GM21381 (cell line): ENCODE data around the gene CHRM1.
"Not testable (repeated sequence)": the region's sequence is repeated elsewhere in the genome, so short reads cannot be mapped to it uniquely, and the experiment has no call there.

Experiments used
- ATAC-seq: cut with Tn5 transposase; IDR thresholded peaks from one replicate; pipeline ENCODE4 v1.9.1; 2021; ENCODE audit warnings: mild to moderate bottlenecking, moderate library complexity; ENCODE audit not compliant: unreplicated experiment

Gene CHRM1

GRCh38 chr11:62921201-62921572, at the start of gene CHRM1:
Gene CHRM1, minus strand, starts transcription at chr11:62921363. Its CDS starts 10,263 bp downstream, at chr11:62911100.
- no peak for ATAC-seq

- no peak for ATAC-seq
Measured at GRCh38 chr11:62965574-62965973, 44.4 kb upstream of the CHRM1 start.

- ATAC-seq, result no peak
Measured at GRCh38 chr11:62962391-62962790, 41.2 kb upstream of the CHRM1 start.

GRCh38 chr11:62961017-62961570, 39.9 kb upstream of the CHRM1 start:
- no peak for ATAC-seq

GRCh38 chr11:62959422-62959980, 38.3 kb upstream of the CHRM1 start:
- no peak for ATAC-seq

GRCh38 chr11:62958547-62959421, 37.6 kb upstream of the CHRM1 start:
- ATAC-seq, result no peak

GRCh38 chr11:62957147-62957546, 36.0 kb upstream of the CHRM1 start:
- no peak for ATAC-seq

GRCh38 chr11:62954478-62954877, 33.3 kb upstream of the CHRM1 start:
- no peak for ATAC-seq

GRCh38 chr11:62953811-62954210, 32.6 kb upstream of the CHRM1 start:
- ATAC-seq, result no peak

GRCh38 chr11:62948765-62949320, 27.7 kb upstream of the CHRM1 start:
- ATAC-seq, result no peak

- not testable (repeated sequence) for ATAC-seq
Measured at GRCh38 chr11:62945538-62945937, 24.4 kb upstream of the CHRM1 start.

GRCh38 chr11:62937528-62937927, 16.4 kb upstream of the CHRM1 start:
- ATAC-seq, result not testable (repeated sequence)

GRCh38 chr11:62934496-62934785, 13.3 kb upstream of the CHRM1 start:
- ATAC-seq, result no peak

- ATAC-seq, result no peak
Measured at GRCh38 chr11:62933750-62934495, 12.8 kb upstream of the CHRM1 start.

GRCh38 chr11:62933285-62933684, 12.1 kb upstream of the CHRM1 start:
- no peak for ATAC-seq

- ATAC-seq, result no peak
Measured at GRCh38 chr11:62931499-62932278, 10.5 kb upstream of the CHRM1 start.

GRCh38 chr11:62930666-62931065, 9.5 kb upstream of the CHRM1 start:
- no peak for ATAC-seq

- ATAC-seq, result no peak
Measured at GRCh38 chr11:62930157-62930556, 9.0 kb upstream of the CHRM1 start.

GRCh38 chr11:62928011-62928410, 6.8 kb upstream of the CHRM1 start:
- no peak for ATAC-seq

GRCh38 chr11:62926680-62927455, 5.7 kb upstream of the CHRM1 start:
- no peak for ATAC-seq
